Hematopoietic multipotent progenitor cell treated with erythropoietin and hydrocortisone succinate and interleukin-3 and kit ligand, for 17 days (in vitro differentiated cells): Measurements from ENCODE around the gene C3orf38.
A peak's percentile ranks its signal among the peaks of the same experiment; 100 is the strongest.
"Not testable (repeated sequence)": the region's sequence is repeated elsewhere in the genome, so short reads cannot be mapped to it uniquely, and the experiment has no call there.

ENCODE experiments used
- DNase-seq: peaks from one replicate; pipeline ENCODE4 v3.0.0-alpha.2; 2015; ENCODE audit warnings: low spot score

Gene C3orf38

DNA sequence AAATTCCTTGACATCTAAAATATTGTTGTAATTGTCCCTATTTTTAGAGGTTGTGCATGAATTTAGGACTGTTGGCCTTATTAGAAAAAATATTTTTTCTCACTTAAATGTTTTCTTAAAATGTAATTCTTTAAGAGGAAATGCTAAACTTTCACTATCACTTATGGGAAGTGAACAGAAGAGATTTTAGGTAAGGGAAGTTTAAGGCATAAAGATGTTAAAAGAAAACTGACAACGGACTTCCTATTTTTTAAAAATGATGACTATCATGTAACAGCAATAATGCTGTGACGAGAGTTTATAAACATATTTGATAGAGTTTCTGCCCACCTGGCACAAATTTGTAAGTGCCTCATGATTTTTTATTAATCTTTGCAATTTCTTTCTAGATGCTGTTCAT, 3.1 kb downstream of the C3orf38 start:
- DNase-seq, result no peak

DNA sequence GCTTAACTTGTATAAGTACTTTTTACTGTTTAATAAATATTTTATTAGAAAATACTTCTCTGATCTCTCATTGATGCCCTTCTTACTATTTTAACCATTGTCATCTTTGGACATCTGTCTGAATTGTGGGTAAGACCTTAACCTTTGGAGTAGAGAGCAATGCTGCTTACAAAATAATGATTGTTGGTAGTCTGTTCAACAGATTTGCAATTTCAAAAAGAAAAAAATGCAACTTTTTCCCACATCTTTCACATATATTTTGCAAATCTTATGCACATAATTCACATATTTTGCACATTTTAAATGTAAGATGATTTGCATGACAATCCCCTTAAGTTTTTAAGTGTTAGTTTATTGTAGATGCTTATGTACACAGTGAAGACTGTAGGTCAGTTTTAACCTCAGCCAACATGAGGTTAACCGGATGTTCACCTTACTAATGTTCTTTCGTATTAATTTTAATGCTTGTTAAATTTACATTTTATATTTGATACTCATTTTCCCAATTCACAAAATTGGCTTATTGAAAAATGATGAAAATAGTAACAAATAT, 16.7 kb downstream of the C3orf38 start:
- DNase-seq, result no peak

DNA sequence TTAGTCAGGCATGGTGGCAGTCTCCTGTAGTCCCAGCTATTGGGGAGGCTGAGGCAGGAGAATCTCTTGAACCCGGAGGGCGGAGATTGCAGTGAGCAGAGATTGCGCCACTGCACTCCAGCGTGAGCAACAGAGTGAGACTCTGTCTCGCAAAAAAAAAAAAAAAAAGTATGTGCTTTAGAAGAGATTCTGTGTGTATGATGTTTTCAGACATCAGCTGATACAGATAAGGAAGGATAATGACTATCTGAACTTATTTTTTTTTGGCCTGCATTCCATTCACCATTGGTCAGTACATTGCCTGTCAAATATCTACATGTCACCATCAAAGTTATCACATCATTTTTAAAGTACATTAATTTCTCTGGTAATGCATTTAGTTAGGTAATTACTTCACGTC, 17.4 kb downstream of the C3orf38 start:
- DNase-seq, result no peak

DNA sequence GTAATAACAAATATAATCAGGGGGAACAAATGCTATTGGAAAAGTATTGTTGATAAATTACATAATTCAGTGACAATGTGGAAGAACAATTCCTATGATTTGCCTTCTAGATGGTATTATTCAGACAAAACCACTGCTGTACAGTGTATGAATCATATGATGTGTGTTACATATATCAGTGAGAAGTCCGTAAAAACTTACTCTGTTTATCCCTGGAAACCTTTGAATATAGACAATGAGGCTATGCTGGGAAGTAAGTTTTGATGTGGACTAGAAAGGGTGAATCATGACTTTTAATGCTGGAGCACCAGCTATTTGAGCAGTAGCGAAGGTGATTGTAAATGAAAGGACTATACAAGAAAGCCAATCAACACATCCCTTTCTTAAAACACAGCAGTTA, 17.9 kb downstream of the C3orf38 start:
- no peak for DNase-seq

DNA sequence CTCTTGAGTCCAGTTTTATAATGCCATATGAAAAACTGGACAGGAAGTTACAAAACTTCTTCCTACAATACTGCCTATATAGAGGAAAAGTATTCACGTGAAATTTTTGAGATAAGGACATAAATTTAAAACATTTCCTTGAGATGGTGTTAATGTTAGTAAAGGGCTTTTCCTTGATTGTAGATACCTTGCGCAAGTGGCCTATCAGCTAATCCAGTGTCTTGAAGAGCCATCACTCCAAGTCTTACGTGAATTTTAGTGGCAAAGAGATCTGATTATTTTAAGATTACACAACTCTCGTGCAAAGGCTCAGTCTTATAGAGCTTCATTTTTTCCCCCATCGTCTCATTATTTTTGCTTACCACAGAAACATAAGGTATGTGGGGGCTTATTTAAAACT, 18.4 kb downstream of the C3orf38 start:
- no peak for DNase-seq

DNA sequence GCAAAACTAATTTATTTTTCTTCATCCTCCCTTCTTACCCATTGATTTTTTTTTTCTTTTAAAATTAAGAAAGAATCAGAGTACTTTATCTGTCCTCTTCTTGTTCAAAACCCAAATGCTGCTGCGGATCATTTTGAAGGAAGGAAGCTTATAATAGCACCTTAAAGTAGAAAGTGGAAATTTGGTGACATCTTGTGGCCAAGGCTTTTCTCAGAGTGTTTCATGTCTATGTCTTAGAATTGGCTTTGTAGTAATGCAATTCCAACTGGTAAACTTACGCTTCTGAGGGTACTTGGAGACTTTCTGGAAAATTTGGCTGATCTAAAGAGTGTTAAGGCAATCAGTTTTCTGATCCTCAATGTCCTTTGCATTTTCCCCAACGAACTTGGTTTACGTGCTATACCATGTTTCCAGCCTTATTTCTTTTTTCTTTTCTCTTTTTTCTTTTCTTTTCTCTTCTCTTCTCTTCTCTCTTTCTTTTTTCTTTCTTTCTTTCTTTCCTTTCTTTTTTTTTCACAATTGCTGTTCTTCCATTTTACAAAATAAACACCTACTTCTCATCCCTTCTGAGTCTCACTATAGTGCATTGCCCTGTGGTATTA, 30.7 kb downstream of the C3orf38 start:
- peak; percentile 48 for DNase-seq

DNA sequence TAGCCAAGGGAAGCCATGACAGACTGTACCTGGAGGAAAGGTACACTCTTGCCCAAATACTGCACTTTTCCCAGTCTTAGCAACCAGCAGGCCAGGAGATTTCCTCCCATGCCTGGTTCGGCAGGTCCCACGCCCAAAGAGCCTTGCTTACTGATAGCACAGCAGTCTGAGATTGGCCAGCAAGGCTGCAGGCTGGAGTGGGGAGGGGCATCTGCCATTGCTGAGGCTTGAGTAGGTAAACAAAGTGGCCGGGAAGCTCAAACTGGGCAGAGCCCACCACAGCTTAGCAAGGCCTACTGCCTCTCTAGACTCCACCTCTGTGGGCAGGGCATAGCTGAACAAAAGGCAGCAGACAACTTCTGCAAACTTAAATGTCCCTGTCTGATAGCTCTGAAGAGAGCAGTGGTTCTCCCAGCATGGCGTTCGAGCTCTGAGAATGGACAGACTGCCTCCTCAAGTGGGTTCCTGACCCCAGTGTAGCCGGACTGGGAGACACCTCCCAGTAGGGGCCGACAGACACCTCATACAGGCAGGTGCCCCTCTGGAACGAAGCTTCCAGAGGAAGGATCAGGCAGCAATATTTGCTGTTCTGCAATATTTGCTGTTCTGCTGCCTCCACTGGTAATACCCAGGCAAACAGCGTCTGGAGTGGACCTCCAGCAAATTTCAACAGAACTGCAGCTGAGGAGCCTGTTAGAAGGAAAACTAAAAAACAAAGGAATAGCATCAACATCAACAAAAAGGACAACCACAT, 32.6 kb downstream of the C3orf38 start:
- not testable (repeated sequence) for DNase-seq

DNA sequence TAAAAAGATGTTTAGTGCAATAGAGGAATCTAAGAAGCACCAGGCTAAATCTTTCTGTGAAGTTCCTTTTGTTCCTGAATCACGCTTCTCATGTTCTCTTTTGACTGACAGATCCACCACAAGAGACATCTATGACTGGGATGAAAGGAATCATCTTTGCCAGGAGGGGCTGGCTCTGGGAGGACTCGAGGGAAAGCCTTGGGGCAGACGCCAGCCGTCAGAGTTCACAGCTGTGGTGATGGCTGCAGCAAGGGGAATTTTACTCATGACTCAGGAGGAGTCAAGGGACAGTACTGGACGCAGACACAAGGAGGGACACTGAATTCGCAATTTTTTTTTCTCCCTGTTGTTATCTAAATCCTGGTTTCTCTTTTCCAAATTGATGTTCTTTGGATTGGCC, 38.7 kb downstream of the C3orf38 start:
- no peak for DNase-seq

DNA sequence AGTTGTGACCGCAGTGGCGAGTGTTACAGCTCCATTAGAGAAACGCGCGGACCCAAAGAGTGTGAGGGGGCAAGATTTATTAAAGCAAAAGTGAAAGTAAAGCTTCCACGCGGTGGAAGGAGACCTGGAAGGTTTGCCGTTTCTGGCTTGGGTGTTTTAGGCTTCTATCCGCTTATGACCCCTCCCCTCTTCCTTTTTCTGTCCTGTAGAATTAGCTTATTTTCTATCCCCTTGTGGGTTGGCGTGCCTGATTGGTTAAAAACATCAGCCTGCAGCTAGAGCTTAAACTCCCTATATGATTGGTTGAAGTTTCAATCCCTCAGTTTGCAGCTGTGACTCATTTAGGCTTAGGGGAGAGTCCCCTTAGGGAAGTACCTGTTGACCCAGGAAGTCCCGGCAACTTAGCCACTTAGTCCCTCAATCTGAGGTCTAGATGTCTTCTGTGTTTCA, 39.6 kb downstream of the C3orf38 start:
- DNase-seq, result no peak

DNA sequence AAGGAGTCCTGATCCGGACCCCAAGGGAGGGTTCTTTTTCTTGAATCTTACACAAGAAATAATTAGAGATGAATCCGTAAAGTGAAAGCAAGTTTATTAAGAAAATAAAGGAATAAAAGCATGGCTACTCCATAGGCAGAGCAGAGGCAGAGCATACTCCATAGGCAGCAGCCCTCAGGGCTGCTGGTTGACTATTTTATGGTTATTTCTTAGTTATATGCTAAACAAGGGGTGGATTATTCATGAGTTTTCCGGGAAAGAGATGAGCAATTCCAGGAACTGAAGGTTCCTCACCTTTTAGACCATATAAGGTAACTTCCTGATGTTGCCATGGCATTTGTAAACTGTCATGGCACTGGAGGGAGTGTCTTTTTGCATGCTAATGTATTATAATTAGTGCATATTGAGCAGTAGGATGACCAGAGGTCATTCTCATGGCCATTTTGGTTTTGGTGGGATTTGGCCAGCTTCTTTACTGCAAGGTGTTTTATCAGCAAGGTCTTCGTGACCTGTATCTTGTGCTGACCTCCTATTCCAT, 42.2 kb downstream of the C3orf38 start:
- no peak for DNase-seq

DNA sequence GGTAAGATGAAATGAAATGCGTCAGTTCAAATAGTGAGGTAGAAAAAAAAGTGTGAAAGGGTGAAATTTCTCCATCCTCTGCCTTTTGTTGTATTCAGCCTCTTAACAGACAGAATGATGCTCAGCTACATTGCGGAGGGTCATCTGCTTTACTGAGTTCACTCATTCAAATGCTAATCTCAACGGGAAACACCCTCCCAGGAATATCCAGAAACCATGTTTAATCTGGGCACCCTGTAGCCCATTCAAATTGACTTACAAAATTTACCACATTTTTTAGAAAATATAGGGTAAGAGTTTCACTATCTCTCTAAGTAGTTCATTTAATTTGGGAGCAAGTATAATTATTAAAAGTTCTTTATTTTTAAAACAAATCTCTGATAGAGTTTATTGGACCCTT, 42.9 kb downstream of the C3orf38 start:
- DNase-seq, result no peak

DNA sequence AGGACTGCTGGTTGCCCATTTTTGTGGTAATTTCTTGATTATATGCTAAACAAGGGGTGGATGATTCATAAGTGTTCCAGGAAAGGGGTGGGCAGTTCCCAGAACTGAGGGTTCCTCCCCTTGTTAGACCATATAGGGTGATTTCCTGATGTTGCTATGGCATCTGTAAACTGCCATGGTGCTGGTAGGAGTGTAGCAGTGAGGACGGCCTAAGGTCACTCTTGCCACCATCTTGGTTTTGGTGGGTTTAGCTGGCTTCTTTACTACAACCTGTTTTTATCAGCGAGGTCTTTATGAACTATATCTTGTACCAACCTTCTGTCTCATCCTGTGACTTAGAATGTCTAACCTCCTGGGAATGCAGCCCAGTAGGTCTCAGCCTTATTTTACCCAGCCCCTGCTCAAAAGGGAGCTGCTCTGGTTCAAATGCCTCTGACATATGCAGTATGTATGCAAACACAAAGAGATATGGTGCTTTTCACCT, 46.2 kb downstream of the C3orf38 start:
- no peak for DNase-seq

DNA sequence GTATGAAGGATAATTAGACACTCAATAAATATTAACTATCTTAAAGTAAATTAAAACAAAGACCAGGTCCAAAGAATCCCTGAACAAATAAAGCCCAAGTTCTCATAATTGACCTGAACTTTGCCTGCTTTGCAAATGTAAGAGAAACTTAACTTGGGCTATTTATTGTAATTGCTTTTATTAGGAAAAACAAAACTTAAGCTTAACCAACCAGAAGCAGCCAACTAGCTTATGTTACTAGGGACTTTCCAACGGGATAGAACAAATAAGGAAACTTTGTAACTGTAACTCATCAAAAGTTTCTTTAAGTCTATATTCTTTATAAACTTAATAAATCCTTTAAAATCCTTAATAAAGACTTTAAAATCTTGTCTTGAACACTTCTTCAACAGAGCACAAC, 48.4 kb downstream of the C3orf38 start:
- DNase-seq, result no peak

DNA sequence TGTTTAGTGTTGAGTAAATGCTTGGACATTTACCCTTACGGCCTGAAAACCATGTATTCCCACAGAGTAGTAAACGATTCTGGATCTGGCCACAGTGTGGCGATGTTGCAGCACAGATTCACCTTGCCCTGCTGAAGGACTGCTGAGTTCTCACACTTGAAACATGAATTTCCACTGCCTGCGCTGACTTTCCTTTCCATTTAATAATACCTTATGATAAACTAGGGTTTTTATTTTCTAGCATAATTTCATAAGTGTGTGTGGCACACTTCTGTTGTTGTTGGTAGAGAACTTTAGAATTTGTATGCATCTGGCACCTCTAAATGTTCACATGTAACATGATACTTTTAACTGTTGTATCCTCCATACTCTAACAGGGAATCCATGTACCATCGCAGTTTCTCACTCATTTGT, 53.9 kb downstream of the C3orf38 start:
- DNase-seq, result peak; percentile 13
